Activated T-cell treated with anti-CD3 and anti-CD28 coated beads, Interleukin-2, amount 50 U/mL, for 24 hours (primary cell): ENCODE measurements around the gene NAALADL2.

Experiments used
- DNase-seq: peaks from one replicate; pipeline ENCODE4 v3.0.0-alpha.2; 2020
- H3K27ac Mint-ChIP-seq: 2 replicates; pipeline ENCODE4 v1.8.0; 2020; ENCODE audit warnings: mild to moderate bottlenecking, mixed read lengths
- H3K27me3 Mint-ChIP-seq: 2 replicates; pipeline ENCODE4 v1.8.0; 2020; ENCODE audit warnings: mixed read lengths
- H3K36me3 Mint-ChIP-seq: 2 replicates; pipeline ENCODE4 v1.8.0; 2020; ENCODE audit warnings: low read depth, mixed read lengths
- H3K4me1 Mint-ChIP-seq: 2 replicates; pipeline ENCODE4 v1.8.0; 2020; ENCODE audit warnings: low read depth, mixed read lengths
- H3K4me3 Mint-ChIP-seq: 2 replicates; pipeline ENCODE4 v1.8.0; 2020; ENCODE audit warnings: mild to moderate bottlenecking, moderate library complexity, mixed read lengths
- H3K9me3 Mint-ChIP-seq: 2 replicates; pipeline ENCODE4 v1.8.0; 2020; ENCODE audit warnings: mixed read lengths

Gene NAALADL2

GRCh38 chr3:175187586-175187985 is 328.5 kb downstream of the NAALADL2 start:
- H3K9me3 Mint-ChIP-seq, result peaks cover 14% of the 10 kb centered on the region

DNA sequence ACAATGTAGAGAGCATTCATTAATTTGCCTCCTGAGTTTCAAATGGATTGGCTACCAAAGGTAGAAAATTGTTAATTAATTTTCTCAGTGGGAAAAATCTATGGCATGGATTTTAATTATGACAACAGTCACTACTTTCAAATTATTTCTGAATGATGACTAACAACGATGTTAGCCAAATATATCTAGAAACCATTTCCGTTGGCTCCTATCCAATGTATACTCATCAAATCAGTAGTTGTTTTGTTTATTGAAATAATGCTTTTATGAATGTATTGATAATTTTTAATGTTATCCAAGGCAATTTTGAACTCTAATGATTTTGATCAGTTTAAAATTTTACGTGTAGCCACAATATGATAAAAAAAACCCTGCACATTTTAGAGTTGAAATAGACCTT is 333.4 kb downstream of the NAALADL2 start:
- Mint-ChIP-seq H3K36me3 (no peaks in the 10 kb centered on the region), H3K27me3 (no peaks in the 10 kb centered on the region), H3K27ac (no peak overlapping the region), H3K4me3 (no peak overlapping the region), H3K9me3 (peaks cover 10% of the 10 kb centered on the region), H3K4me1 (peaks cover 2% of the 10 kb centered on the region)
- DNase-seq, result no peak

More at GRCh38 chr3:175187586-175187985, 328.5 kb downstream of the NAALADL2 start:
- Mint-ChIP-seq H3K4me3 (no peak overlapping the region), H3K36me3 (no peaks in the 10 kb centered on the region), H3K27me3 (no peaks in the 10 kb centered on the region), H3K4me1 (no peaks in the 10 kb centered on the region), H3K27ac (no peak overlapping the region)
- DNase-seq, result no peak

GRCh38 chr3:175193815-175194518 is 334.8 kb downstream of the NAALADL2 start:
- Mint-ChIP-seq H3K36me3 (no peaks in the 10 kb centered on the region), H3K4me1 (peaks cover 2% of the 10 kb centered on the region), H3K9me3 (peaks cover 3% of the 10 kb centered on the region), H3K27ac (no peak overlapping the region), H3K4me3 (no peak overlapping the region), H3K27me3 (no peaks in the 10 kb centered on the region)
- no peak for DNase-seq

DNA sequence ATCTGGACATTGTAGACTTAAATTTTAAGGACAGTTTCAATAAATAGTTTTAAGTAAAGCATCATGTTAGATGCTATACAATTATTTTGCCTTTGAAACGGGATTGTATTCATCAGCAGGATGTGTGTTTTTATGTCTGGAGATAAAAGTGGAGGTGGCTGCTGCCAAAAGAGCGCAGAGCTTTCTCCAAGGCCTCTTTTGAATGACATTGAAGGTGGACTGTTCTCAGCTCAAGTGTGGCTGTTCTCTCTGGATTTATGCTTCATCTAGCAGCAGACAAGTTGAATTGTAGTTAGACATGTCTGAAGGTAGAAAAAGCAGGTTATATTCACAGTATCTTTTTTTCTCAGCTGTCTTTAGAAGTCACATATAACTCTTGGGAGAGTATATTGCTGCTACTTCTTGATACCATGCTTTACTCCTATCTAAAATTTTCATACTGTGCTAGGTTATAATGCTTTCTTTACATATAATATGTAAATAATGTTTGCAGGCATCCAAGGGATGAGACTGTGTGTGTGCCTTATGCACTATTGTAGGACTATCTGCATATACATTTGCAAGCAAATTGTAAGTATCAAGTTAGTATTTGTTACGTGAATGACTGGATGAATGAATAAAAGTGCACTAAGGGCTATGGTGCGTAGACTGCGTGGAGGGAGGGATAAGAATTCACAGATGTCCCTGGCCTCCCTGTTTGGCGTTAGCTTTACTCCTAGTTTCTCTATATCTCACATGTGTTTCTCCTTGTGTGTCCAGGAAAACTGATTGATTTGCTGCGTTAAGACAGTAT is 340.1 kb downstream of the NAALADL2 start:
- no peaks in the 10 kb centered on the region for H3K27me3 Mint-ChIP-seq
- no peak overlapping the region for H3K4me3 Mint-ChIP-seq
- no peak for DNase-seq
- H3K4me1 Mint-ChIP-seq, result peaks cover 2% of the 10 kb centered on the region
- H3K27ac Mint-ChIP-seq, result no peak overlapping the region
- peaks cover 6% of the 10 kb centered on the region for H3K9me3 Mint-ChIP-seq
- H3K36me3 Mint-ChIP-seq, result no peaks in the 10 kb centered on the region

- no peak for DNase-seq
- Mint-ChIP-seq H3K9me3 (peaks cover 9% of the 10 kb centered on the region), H3K27ac (no peak overlapping the region), H3K36me3 (no peaks in the 10 kb centered on the region), H3K4me3 (no peak overlapping the region), H3K4me1 (no peaks in the 10 kb centered on the region), H3K27me3 (no peaks in the 10 kb centered on the region)
These were observed 340.8 kb downstream of the NAALADL2 start for GRCh38 chr3:175199961-175200360.

DNA sequence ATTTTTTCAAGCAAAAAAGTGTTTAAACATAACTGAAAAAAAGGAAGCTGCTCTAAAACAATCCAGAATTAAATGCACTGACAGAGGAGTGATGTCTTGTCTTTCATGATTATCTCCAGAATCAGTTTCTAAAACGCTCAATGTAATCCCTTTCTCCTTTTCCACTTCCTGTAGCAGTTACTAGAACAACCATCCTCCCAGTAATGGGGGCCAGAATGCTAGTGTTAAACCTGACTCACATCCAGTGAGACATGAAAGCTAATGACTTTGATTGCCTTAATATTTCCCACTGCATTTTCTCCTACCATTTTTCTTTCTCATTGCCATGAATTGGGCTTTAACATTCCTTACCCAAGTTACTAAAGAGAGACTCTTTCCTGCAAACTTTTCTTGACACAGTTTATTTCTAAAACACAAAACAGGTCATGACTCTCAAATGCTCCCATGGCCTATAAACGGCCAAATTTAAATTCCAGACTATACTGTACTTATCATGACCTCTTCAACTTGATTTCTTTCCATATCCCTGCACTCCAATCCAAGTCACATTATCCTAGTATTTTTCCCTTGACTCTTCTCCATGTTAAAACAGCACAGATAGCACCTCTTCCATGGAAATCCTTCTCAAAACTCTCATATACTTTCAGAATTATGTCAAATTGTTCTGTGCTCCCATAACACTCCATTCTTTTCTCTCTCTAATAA is 341.4 kb downstream of the NAALADL2 start:
- no peak overlapping the region for H3K27ac Mint-ChIP-seq
- H3K36me3 Mint-ChIP-seq, result no peaks in the 10 kb centered on the region
- no peaks in the 10 kb centered on the region for H3K4me1 Mint-ChIP-seq
- no peak for DNase-seq
- no peaks in the 10 kb centered on the region for H3K27me3 Mint-ChIP-seq
- H3K9me3 Mint-ChIP-seq, result peaks cover 12% of the 10 kb centered on the region
- no peak overlapping the region for H3K4me3 Mint-ChIP-seq

DNA sequence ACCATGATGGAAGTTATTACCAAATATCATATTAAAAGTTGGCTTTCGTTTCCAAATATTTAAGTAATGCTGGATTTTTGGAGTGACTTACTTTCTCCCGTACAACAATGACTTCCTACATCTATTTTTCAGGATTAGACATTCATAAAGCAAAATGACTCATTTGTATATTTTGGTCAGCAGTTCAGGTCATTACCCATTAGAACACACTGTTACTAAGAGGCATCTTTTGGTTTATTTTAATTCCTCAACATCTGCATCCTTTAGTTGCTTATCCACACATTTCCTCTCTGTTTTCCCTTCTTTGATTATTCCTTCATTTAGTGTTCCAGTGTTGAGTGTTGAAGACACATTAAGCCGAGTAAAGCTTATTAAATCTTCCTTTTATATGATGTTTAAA is 348.2 kb downstream of the NAALADL2 start:
- Mint-ChIP-seq H3K4me1 (no peaks in the 10 kb centered on the region), H3K27ac (no peak overlapping the region), H3K36me3 (no peaks in the 10 kb centered on the region), H3K27me3 (no peaks in the 10 kb centered on the region), H3K9me3 (peaks cover 17% of the 10 kb centered on the region), H3K4me3 (no peak overlapping the region)
- no peak for DNase-seq

DNA sequence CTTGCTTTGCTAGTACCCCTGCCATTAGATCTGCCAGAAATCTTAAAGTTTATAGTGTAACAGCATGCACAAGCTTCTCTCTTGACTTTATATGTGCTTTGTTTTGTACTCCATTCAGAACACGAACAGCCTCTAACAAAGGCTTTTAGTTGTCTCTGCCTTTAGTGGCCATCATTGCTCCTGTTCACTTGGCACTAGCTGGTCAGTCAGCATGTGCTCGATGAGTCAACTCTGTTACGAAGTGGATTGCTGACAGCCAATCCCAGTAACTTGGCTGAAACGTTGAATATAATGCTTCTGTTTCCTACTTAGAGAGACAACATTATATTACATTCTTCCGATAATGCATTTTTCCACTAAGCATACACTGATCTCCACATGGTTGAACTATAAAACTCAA is 349.2 kb downstream of the NAALADL2 start:
- H3K36me3 Mint-ChIP-seq, result no peaks in the 10 kb centered on the region
- no peak for DNase-seq
- no peaks in the 10 kb centered on the region for H3K4me1 Mint-ChIP-seq
- H3K9me3 Mint-ChIP-seq, result peaks cover 18% of the 10 kb centered on the region
- H3K4me3 Mint-ChIP-seq, result no peak overlapping the region
- no peak overlapping the region for H3K27ac Mint-ChIP-seq
- H3K27me3 Mint-ChIP-seq, result no peaks in the 10 kb centered on the region

DNA sequence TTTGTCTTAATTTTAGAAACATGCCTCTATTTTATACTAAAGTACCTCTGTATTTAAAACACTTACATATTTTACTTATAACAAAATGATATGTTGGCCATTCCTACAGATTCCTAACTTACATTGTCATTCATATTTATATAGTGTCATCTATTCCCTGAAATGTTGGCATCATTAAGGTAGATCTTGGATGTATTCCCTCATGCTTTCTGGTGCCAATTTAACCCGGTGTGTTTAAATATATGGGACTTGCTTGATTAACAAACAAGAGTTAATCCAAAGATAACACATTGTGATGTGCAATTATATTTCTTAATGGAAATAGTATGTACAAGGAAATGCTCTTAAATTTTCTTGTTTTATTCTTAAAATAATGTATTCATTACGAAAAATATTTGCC is 352.3 kb downstream of the NAALADL2 start:
- Mint-ChIP-seq H3K4me1 (no peaks in the 10 kb centered on the region), H3K27me3 (no peaks in the 10 kb centered on the region), H3K27ac (no peak overlapping the region), H3K9me3 (peaks cover 8% of the 10 kb centered on the region), H3K36me3 (no peaks in the 10 kb centered on the region), H3K4me3 (no peak overlapping the region)
- no peak for DNase-seq

DNA sequence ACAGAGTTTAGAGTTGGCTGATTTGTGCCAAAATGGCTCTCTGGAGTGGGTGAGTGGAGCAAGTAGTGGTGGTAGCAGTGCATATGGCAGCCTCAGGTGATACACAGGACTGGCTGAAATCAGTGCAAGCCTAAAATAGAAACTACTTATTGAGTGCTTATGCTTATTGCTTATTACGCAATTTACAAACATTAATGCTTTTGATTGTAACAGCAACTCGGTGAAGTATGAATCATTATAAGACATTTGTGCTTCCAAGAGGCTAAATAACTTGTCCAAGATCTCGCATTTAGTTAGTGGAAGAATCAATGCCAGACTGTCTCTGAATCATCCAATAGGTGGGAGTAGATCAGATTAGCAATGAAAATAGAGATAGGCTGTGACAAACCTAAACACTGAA is 353.8 kb downstream of the NAALADL2 start:
- no peak overlapping the region for H3K27ac Mint-ChIP-seq
- no peaks in the 10 kb centered on the region for H3K27me3 Mint-ChIP-seq
- H3K36me3 Mint-ChIP-seq, result no peaks in the 10 kb centered on the region
- no peaks in the 10 kb centered on the region for H3K4me1 Mint-ChIP-seq
- no peak for DNase-seq
- H3K9me3 Mint-ChIP-seq, result peaks cover 8% of the 10 kb centered on the region
- no peak overlapping the region for H3K4me3 Mint-ChIP-seq

- no peaks in the 10 kb centered on the region for H3K4me1 Mint-ChIP-seq
- no peaks in the 10 kb centered on the region for H3K36me3 Mint-ChIP-seq
- H3K9me3 Mint-ChIP-seq, result peaks cover 8% of the 10 kb centered on the region
- no peaks in the 10 kb centered on the region for H3K27me3 Mint-ChIP-seq
- no peak overlapping the region for H3K4me3 Mint-ChIP-seq
- H3K27ac Mint-ChIP-seq, result no peak overlapping the region
- no peak for DNase-seq
These were observed 355.1 kb downstream of the NAALADL2 start for GRCh38 chr3:175214216-175214615.

GRCh38 chr3:175215833-175216232 is 356.7 kb downstream of the NAALADL2 start:
- Mint-ChIP-seq H3K4me3 (no peak overlapping the region), H3K9me3 (peaks cover 8% of the 10 kb centered on the region), H3K27me3 (no peaks in the 10 kb centered on the region), H3K36me3 (no peaks in the 10 kb centered on the region), H3K27ac (no peak overlapping the region), H3K4me1 (no peaks in the 10 kb centered on the region)
- DNase-seq, result no peak

- no peak overlapping the region for H3K4me3 Mint-ChIP-seq
- no peak for DNase-seq
- no peaks in the 10 kb centered on the region for H3K9me3 Mint-ChIP-seq
- no peaks in the 10 kb centered on the region for H3K27me3 Mint-ChIP-seq
- no peaks in the 10 kb centered on the region for H3K4me1 Mint-ChIP-seq
- H3K36me3 Mint-ChIP-seq, result no peaks in the 10 kb centered on the region
- no peak overlapping the region for H3K27ac Mint-ChIP-seq
These were observed 363.2 kb downstream of the NAALADL2 start for GRCh38 chr3:175222356-175222755.

- Mint-ChIP-seq H3K9me3 (no peaks in the 10 kb centered on the region), H3K4me3 (no peak overlapping the region), H3K27me3 (no peaks in the 10 kb centered on the region), H3K27ac (no peak overlapping the region), H3K4me1 (no peaks in the 10 kb centered on the region), H3K36me3 (no peaks in the 10 kb centered on the region)
- DNase-seq, result no peak
These were observed 364.9 kb downstream of the NAALADL2 start for GRCh38 chr3:175224051-175224450.

- H3K27ac Mint-ChIP-seq, result no peak overlapping the region
- no peak overlapping the region for H3K4me3 Mint-ChIP-seq
- no peaks in the 10 kb centered on the region for H3K4me1 Mint-ChIP-seq
- H3K36me3 Mint-ChIP-seq, result no peaks in the 10 kb centered on the region
- DNase-seq, result no peak
- H3K27me3 Mint-ChIP-seq, result no peaks in the 10 kb centered on the region
- H3K9me3 Mint-ChIP-seq, result no peaks in the 10 kb centered on the region
These were observed 367.3 kb downstream of the NAALADL2 start for GRCh38 chr3:175226444-175226843.
